Right kidney (tissue), 1 donor: ENCODE data around the gene NRG3.

Source experiments
- DNase-seq: peaks from one replicate; pipeline ENCODE4 v3.0.0-alpha.2; 2016

Gene NRG3

GRCh38 chr10:81884856-81885255 lies 9.9 kb downstream of the NRG3 start:
- no peak for DNase-seq

- no peak for DNase-seq
Measured at GRCh38 chr10:81885491-81885890, 10.5 kb downstream of the NRG3 start.

GRCh38 chr10:81886939-81887338 lies 11.9 kb downstream of the NRG3 start:
- DNase-seq = no peak

DNA sequence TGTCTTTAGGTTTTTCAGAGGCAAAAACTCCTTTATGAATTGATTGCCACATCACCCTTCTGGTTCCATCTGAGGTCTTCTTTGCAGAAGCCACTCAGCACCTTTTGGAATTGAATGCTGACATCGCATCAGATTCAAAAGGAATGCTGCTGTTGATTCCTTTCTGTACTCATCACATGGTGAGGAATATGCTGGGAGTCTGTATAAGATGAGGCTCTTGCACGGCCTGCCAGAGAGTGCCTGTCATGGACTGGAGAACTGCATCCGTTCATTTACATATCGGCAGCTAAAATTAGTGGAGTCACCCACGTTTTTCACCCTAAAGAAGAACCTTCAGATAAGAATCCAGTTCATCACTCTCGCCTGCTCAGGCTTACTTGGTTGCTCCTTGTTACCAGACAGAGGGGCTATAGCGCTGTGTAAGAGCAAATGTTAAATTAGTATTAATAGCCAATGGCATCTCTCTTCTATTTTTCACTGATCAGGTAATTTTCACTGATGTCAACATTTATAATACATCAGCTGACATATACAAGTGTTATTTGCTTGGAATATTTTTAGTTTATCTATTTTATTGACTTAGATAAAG lies 14.3 kb downstream of the NRG3 start:
- DNase-seq = no peak

GRCh38 chr10:81894616-81895015 lies 19.6 kb downstream of the NRG3 start:
- no peak for DNase-seq

DNA sequence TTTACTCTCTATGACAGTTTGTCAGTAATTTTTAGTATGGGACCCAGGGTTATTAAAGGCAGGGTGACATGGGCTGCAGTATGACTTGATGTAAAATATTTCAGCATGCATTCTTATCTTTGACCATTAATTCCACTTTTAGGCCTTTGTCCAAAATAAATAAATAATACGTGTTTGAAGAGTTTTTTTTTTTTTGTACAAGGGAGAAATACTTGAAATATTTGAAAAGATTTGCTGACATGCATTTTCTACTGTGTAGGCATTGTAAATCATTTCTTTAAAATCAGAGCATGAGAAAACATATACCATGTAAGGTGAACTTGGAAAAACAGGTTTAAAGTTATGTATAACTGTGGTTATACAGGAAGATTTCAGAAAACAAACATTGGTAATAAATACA lies 23.5 kb downstream of the NRG3 start:
- no peak for DNase-seq

- no peak for DNase-seq
Measured at GRCh38 chr10:81900989-81901388, 26.0 kb downstream of the NRG3 start.

DNA sequence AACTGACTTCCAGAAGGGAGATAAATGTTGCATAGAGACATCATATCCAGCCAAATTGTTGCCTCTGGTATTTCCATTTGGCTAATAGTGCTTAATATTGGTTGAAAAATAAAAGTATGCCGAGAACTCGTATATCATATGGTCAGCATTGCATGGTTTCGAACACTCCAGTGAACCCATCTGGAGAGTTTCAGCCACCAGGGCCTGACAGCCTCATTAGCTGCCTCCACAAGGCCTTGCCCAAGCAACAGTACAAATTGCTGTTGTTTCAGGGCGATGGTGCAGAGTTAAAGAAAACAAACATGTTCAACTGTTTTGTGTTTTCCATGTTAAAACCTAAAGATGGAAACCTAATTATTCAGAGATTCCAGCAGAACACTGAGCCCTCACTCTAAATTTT lies 28.5 kb downstream of the NRG3 start:
- no peak for DNase-seq

GRCh38 chr10:81905161-81905560 lies 30.2 kb downstream of the NRG3 start:
- DNase-seq = no peak

GRCh38 chr10:81909453-81909852 lies 34.5 kb downstream of the NRG3 start:
- no peak for DNase-seq

DNA sequence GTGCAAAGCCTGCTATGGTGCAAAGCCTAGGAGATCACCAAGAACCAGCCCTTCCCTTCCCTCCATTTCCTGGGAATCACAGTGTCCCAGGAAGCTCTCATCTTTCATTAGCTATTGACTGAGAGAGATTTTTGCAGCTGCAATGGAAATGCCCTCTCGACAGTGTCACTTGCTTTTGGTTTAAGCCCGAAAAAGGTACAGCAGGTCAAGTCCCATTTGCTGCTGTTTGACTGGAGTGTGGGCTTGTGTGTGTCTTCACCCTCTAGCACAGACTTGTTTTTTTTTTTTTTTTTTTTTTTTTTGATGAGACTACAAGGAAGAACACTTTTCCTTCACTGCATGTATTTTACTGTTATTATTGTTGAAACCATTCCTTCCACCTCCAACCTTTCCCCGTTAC lies 36.3 kb downstream of the NRG3 start:
- no peak for DNase-seq

GRCh38 chr10:81914736-81915503 lies 39.9 kb downstream of the NRG3 start:
- no peak for DNase-seq

DNA sequence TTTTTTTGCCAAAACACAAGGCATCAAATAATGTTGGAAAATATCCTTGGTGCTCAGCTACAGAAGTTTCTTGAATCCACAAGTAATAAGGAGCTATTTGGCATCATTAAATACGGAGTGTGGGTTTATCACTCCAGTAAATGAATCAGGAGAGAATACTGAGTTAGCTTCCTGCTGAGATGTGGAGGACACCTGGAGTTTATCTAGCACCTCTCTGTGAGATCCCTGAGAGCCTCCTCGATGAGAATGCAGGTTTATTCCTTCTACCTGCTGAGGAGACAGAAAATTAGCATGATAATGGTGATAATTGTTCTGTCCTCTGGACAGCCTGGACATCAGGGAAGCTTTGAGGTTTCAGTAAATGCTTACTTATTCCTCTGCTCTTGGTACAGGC lies 40.5 kb downstream of the NRG3 start:
- no peak for DNase-seq

DNA sequence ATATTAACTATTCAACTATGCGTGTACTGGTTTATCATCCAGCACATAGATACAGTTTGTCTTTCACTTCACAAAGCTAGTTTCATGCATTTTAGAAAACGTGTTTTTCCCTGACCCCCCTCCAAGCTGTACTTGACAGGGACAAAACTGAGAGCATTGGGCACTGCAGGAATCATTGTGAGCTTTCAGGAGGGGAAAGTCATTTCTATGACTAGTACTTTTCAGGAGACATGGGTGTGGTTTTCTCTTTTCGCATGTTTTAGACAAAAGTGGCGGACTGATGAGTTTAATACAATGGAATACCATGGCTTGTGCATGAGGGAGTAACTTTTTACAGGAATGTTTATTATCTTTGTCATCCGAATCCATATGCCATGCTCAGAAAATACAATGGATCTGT lies 42.7 kb downstream of the NRG3 start:
- DNase-seq = no peak

GRCh38 chr10:81918766-81919165 lies 43.8 kb downstream of the NRG3 start:
- DNase-seq = no peak

GRCh38 chr10:81920213-81920829 lies 45.3 kb downstream of the NRG3 start:
- no peak for DNase-seq

DNA sequence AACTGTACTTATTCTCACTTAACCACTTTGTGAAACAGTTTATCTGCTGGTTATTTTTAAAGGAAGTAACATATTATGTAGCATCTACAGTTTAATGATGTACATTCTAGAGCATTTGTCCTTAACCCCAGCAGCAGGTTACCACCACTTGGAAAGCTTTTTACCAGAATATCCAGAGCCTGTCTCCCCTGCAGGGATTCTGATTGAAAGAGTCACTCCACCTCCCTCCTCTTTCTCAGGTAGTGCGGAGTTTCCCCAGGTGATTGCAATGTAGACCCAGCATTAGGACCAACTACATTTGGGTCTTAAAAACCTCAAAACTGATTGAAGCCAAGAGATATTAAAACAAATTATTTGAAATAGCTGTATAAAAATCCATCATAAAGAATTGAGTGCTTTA lies 53.1 kb downstream of the NRG3 start:
- no peak for DNase-seq

DNA sequence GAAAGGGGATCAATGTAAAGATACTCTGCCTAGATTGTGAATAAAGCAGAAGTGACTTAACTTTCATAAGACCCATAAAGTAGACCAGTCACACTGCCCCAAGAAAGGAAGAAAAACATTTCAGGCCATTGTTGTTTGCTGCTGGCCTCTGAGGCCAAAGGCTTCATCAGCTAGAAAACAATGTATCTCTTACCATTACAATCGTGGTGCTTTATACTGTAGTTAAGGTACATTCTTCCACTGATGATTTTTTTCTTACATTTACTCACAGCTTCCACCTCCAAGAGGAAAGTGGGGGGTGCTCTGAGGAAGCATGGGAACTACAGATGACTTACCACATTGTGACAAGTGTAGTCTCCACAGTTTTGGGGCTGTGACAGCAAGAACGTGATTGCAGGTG lies 68.6 kb downstream of the NRG3 start:
- no peak for DNase-seq

DNA sequence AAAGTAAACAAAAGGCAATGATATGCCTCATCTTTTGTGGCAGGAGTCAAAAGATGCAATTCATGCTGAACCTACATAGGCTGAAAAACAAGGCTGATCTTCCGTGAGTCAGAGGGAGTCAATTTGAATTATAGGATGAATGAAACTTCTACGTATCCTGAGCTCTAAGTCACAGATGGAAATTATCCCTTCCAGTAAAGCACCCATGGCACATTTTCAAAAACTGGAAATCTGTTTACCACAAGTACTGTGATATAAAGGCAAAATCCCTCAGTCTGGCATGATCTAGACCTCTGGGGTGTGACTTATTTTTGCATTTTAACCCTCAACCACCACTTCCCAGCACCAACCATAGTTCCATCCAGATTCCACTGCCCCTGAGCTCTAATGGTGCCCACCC lies 69.6 kb downstream of the NRG3 start:
- DNase-seq = no peak

DNA sequence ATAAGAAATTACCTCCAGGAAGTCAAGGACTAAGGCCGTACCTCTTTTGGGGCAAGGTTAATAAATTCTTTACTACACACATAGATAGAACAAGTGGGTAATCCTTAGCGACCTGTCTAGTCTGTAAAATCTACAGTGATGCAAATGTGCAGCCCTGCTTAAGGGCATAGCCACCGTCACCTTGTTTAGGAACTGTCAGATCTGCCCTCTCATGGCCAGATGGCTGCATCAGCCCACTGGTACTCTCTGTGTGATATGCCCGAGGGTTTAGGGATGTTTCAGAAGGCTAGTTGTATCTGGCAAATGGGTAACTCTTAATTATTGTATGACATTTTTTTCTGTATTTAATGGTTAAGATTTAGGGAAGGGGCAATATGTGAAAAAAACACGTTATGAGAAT lies 74.3 kb downstream of the NRG3 start:
- DNase-seq = no peak

DNA sequence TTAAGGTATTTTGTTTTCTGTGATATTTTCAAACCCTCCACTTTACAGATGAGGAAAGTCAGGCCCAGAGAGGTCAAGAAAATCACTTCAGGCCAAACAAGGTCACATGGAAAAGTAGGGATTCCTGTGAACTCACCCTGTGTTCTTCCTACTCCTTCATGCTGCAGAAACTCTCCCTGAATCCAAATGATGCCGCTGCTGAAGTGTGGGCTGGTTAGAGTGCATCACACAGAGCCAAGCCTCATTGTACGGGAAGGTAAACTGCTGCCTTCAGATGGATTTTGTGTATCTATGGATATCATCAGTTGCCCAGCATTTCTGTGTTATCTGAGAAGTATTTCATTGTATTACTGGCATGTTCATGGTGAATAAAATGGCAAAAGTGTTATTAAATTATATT lies 75.4 kb downstream of the NRG3 start:
- DNase-seq = no peak

- no peak for DNase-seq
Measured at GRCh38 chr10:81953420-81953819, 78.4 kb downstream of the NRG3 start.

DNA sequence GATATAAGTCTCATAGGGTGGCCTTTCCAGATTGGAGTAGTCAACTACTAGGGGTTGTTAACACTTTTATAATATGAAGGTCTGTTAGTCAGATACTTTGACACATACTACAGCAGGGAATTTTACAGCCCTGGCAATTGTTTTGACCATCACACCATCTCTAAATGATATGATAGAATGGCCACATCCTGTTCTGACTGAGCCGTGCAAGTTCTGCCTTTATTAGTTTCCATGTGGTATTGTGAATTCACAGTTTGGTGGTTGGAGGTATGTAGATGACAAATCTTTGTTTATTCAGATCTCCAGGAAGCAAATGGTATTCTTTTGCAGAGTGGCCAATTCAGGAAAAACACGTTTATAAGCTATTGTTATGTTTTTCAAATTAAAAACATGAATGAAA lies 83.0 kb downstream of the NRG3 start:
- DNase-seq = no peak

DNA sequence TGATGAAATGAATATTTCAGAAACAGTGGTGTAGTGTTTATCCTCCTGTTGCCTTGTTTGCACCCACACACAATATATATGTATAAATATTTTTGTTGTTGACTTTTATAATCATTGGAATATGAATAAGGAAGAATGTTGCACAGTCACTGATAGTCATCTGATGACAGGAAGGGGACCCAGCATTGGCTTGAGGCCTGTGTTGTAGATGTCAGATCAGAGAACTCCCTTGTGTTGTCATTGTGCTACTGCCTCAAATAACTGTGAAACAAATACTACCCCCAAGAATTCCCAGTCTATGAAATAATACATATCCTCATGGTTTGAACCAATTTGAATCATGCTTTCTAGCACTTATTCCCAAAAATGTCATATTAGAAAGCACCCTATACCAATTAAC lies 84.0 kb downstream of the NRG3 start:
- no peak for DNase-seq
